Immature natural killer cell (primary cell): ENCODE results near the gene AHNAK2. TPM values are rescaled to one million over a fixed set of nuclear protein-coding genes. Genes with fewer than 3 reads are reported as not detected.

Source experiments
- DNase-seq, 3 donors: peaks; one replicate each; pipeline ENCODE4 v3.0.0; 2022; ENCODE audit warnings: mixed read lengths in 1 of 3
- H3K27ac Mint-ChIP-seq, 6 donors: one replicate each; pipeline ENCODE4 v1.8.0; 2020; ENCODE audit warnings: mixed read lengths in 6 of 6, mild to moderate bottlenecking in 5 of 6, inconsistent platforms in 4 of 6, moderate library complexity in 3 of 6
- H3K27me3 Mint-ChIP-seq, 3 donors: one replicate each; pipeline ENCODE4 v1.8.0; 2020 to 2021; ENCODE audit warnings: low read depth in 3 of 3, mild to moderate bottlenecking in 3 of 3, mixed read lengths in 3 of 3, moderate library complexity in 3 of 3, inconsistent platforms in 1 of 3
- H3K36me3 Mint-ChIP-seq, 3 donors: one replicate each; pipeline ENCODE4 v1.8.0; 2020; ENCODE audit warnings: mixed read lengths in 3 of 3, inconsistent platforms in 2 of 3, mild to moderate bottlenecking in 2 of 3
- H3K4me1 Mint-ChIP-seq, 2 donors: one replicate each; pipeline ENCODE4 v1.8.0; 2020; ENCODE audit warnings: inconsistent platforms in 2 of 2, mild to moderate bottlenecking in 2 of 2, mixed read lengths in 2 of 2, moderate library complexity in 1 of 2
- H3K4me3 Mint-ChIP-seq, 5 donors: one replicate each; pipeline ENCODE4 v1.8.0; 2020; ENCODE audit warnings: mild to moderate bottlenecking in 5 of 5, mixed read lengths in 5 of 5, inconsistent platforms in 3 of 5, moderate library complexity in 3 of 5
- H3K9me3 Mint-ChIP-seq, 6 donors: one replicate each; pipeline ENCODE4 v1.8.0; 2020; ENCODE audit warnings: mild to moderate bottlenecking in 6 of 6, mixed read lengths in 6 of 6, inconsistent platforms in 4 of 6, moderate library complexity in 3 of 6
- polyA plus RNA-seq, 3 donors: library from polyadenylated mRNA; unstranded; fragments of 300-500 nt; fragmentation: Illumina TruSeq; gene quantifications; one replicate each; pipeline ENCODE4 v1.2.3, GENCODE V29; 2021

AHNAK2 gene
- polyA plus RNA-seq, 3 donors from 2014 or later: not detected

GRCh38 chr14:105006831-105007592 is 28.8 kb upstream of the AHNAK2 start:
- peak overlapping the region in 1 of 6 donors; percentile 17 for H3K27ac Mint-ChIP-seq
- no peaks in the 10 kb centered on the region for H3K36me3 Mint-ChIP-seq
- peaks cover 0 to 3% of the 10 kb centered on the region in 2 donors for H3K4me1 Mint-ChIP-seq
- no peak overlapping the region for H3K4me3 Mint-ChIP-seq
- no peaks in the 10 kb centered on the region for H3K9me3 Mint-ChIP-seq
- peaks cover 0 to 1% (median 0%) of the 10 kb centered on the region in 3 donors for H3K27me3 Mint-ChIP-seq
- DNase-seq: no peak

GRCh38 chr14:105005929-105006830 is 28.0 kb upstream of the AHNAK2 start:
- Mint-ChIP-seq H3K27ac (no peak overlapping the region), H3K4me1 (no peaks in the 10 kb centered on the region), H3K36me3 (no peaks in the 10 kb centered on the region), H3K9me3 (no peaks in the 10 kb centered on the region), H3K27me3 (peaks cover 0 to 1% (median 0%) of the 10 kb centered on the region in 3 donors), H3K4me3 (no peak overlapping the region)
- no peak for DNase-seq

- Mint-ChIP-seq H3K27ac (no peak overlapping the region), H3K9me3 (no peaks in the 10 kb centered on the region), H3K27me3 (peaks cover 0 to 1% (median 0%) of the 10 kb centered on the region in 3 donors), H3K4me1 (no peaks in the 10 kb centered on the region), H3K36me3 (no peaks in the 10 kb centered on the region), H3K4me3 (no peak overlapping the region)
- no peak for DNase-seq
Measured at GRCh38 chr14:105005329-105005928, 27.3 kb upstream of the AHNAK2 start.

- Mint-ChIP-seq H3K27me3 (no peaks in the 10 kb centered on the region), H3K27ac (no peak overlapping the region), H3K4me1 (no peaks in the 10 kb centered on the region), H3K36me3 (no peaks in the 10 kb centered on the region), H3K4me3 (no peak overlapping the region), H3K9me3 (no peaks in the 10 kb centered on the region)
- no peak for DNase-seq
Measured at GRCh38 chr14:104999361-104999760, 21.2 kb upstream of the AHNAK2 start.

- no peaks in the 10 kb centered on the region for H3K27me3 Mint-ChIP-seq
- no peaks in the 10 kb centered on the region for H3K9me3 Mint-ChIP-seq
- H3K4me3 Mint-ChIP-seq: no peak overlapping the region
- H3K36me3 Mint-ChIP-seq: no peaks in the 10 kb centered on the region
- no peak for DNase-seq
- no peaks in the 10 kb centered on the region for H3K4me1 Mint-ChIP-seq
- H3K27ac Mint-ChIP-seq: no peak overlapping the region
Measured at GRCh38 chr14:104998801-104999200, 20.6 kb upstream of the AHNAK2 start.

GRCh38 chr14:104996483-104996882 is 18.3 kb upstream of the AHNAK2 start:
- Mint-ChIP-seq H3K27ac (no peak overlapping the region), H3K4me3 (no peak overlapping the region), H3K36me3 (no peaks in the 10 kb centered on the region), H3K27me3 (peaks cover 0 to 2% (median 0%) of the 10 kb centered on the region in 3 donors), H3K9me3 (no peaks in the 10 kb centered on the region), H3K4me1 (no peaks in the 10 kb centered on the region)
- no peak for DNase-seq

- H3K36me3 Mint-ChIP-seq: no peaks in the 10 kb centered on the region
- H3K27me3 Mint-ChIP-seq: peaks cover 0 to 2% (median 0%) of the 10 kb centered on the region in 3 donors
- H3K27ac Mint-ChIP-seq: no peak overlapping the region
- H3K4me3 Mint-ChIP-seq: no peak overlapping the region
- no peaks in the 10 kb centered on the region for H3K4me1 Mint-ChIP-seq
- H3K9me3 Mint-ChIP-seq: no peaks in the 10 kb centered on the region
- DNase-seq: no peak
Measured at GRCh38 chr14:104996032-104996431, 17.9 kb upstream of the AHNAK2 start.

GRCh38 chr14:104994978-104995377 is 16.8 kb upstream of the AHNAK2 start:
- no peak overlapping the region for H3K4me3 Mint-ChIP-seq
- no peak overlapping the region for H3K27ac Mint-ChIP-seq

GRCh38 chr14:104993808-104994591 is 15.8 kb upstream of the AHNAK2 start:
- no peaks in the 10 kb centered on the region for H3K36me3 Mint-ChIP-seq
- H3K4me3 Mint-ChIP-seq: no peak overlapping the region
- H3K27ac Mint-ChIP-seq: peak overlapping the region in 1 of 6 donors; percentile 60
- H3K4me1 Mint-ChIP-seq: no peaks in the 10 kb centered on the region
- H3K9me3 Mint-ChIP-seq: no peaks in the 10 kb centered on the region
- peaks cover 0 to 2% (median 2%) of the 10 kb centered on the region in 3 donors for H3K27me3 Mint-ChIP-seq
- DNase-seq: no peak

More at GRCh38 chr14:104994978-104995377, 16.8 kb upstream of the AHNAK2 start:
- H3K9me3 Mint-ChIP-seq: no peaks in the 10 kb centered on the region
- peaks cover 0 to 2% (median 2%) of the 10 kb centered on the region in 3 donors for H3K27me3 Mint-ChIP-seq
- H3K36me3 Mint-ChIP-seq: no peaks in the 10 kb centered on the region
- no peak for DNase-seq
- no peaks in the 10 kb centered on the region for H3K4me1 Mint-ChIP-seq

- Mint-ChIP-seq H3K4me1 (no peaks in the 10 kb centered on the region), H3K27me3 (peaks cover 0 to 2% (median 2%) of the 10 kb centered on the region in 3 donors), H3K9me3 (no peaks in the 10 kb centered on the region), H3K36me3 (no peaks in the 10 kb centered on the region), H3K27ac (no peak overlapping the region), H3K4me3 (no peak overlapping the region)
- no peak for DNase-seq
Measured at GRCh38 chr14:104993306-104993705, 15.1 kb upstream of the AHNAK2 start.

GRCh38 chr14:104992501-104992900 is 14.3 kb upstream of the AHNAK2 start:
- Mint-ChIP-seq H3K27ac (peak overlapping the region in 2 of 6 donors; percentile 21 to 53), H3K36me3 (no peaks in the 10 kb centered on the region), H3K9me3 (no peaks in the 10 kb centered on the region), H3K4me1 (no peaks in the 10 kb centered on the region), H3K4me3 (no peak overlapping the region), H3K27me3 (peaks cover 0 to 2% (median 2%) of the 10 kb centered on the region in 3 donors)
- DNase-seq: no peak

GRCh38 chr14:104991896-104992230 is 13.7 kb upstream of the AHNAK2 start:
- H3K27ac Mint-ChIP-seq: peak overlapping the region in 2 of 6 donors; percentile 52 to 88
- H3K27me3 Mint-ChIP-seq: peaks cover 0 to 5% (median 2%) of the 10 kb centered on the region in 3 donors
- H3K9me3 Mint-ChIP-seq: no peaks in the 10 kb centered on the region
- no peaks in the 10 kb centered on the region for H3K36me3 Mint-ChIP-seq
- DNase-seq: no peak
- H3K4me3 Mint-ChIP-seq: no peak overlapping the region
- H3K4me1 Mint-ChIP-seq: peaks cover 0 to 5% of the 10 kb centered on the region in 2 donors

GRCh38 chr14:104989951-104990303 is 11.8 kb upstream of the AHNAK2 start:
- Mint-ChIP-seq H3K27me3 (peaks cover 3 to 5% (median 4%) of the 10 kb centered on the region in 3 donors), H3K36me3 (no peaks in the 10 kb centered on the region), H3K9me3 (no peaks in the 10 kb centered on the region), H3K27ac (no peak overlapping the region), H3K4me3 (no peak overlapping the region), H3K4me1 (peaks cover 4 to 5% of the 10 kb centered on the region in 2 donors)
- no peak for DNase-seq
